H9 (cell line): Measurements from ENCODE around the gene NGFR. TPM values are rescaled to one million over a fixed set of nuclear protein-coding genes. Genes with fewer than 3 reads are reported as not detected.

Experiments used
- DNase-seq: peaks from one replicate; pipeline ENCODE4 v3.0.0-alpha.2; 2017
- H2AFZ ChIP-seq: one replicate; pipeline ENCODE4 v1.6.1; 2013; ENCODE audit warnings: mild to moderate bottlenecking, low read length, control low read depth, moderate library complexity
- H2AK5ac ChIP-seq: 2 replicates; pipeline ENCODE4 v1.6.1; 2013; ENCODE audit warnings: low read length, control low read depth, mixed read lengths; ENCODE audit not compliant: insufficient read length
- H2BK120ac ChIP-seq: one replicate; pipeline ENCODE4 v1.6.1; 2013; ENCODE audit warnings: low read depth, mild to moderate bottlenecking, low read length, control low read depth, inconsistent platforms; ENCODE audit not compliant: poor library complexity, severe bottlenecking
- H2BK12ac ChIP-seq: 2 replicates; pipeline ENCODE4 v1.6.1; 2013; ENCODE audit warnings: low read length, control low read depth, mixed read lengths, low read depth; ENCODE audit not compliant: insufficient read length
- H2BK15ac ChIP-seq: 2 replicates; pipeline ENCODE4 v1.6.1; 2013; ENCODE audit warnings: low read depth, low read length, control low read depth
- H2BK20ac ChIP-seq: one replicate; pipeline ENCODE4 v1.6.1; 2013; ENCODE audit warnings: low read depth, mild to moderate bottlenecking, low read length, control low read depth, inconsistent platforms; ENCODE audit not compliant: poor library complexity, severe bottlenecking
- H2BK5ac ChIP-seq: 2 replicates; pipeline ENCODE4 v1.6.1; 2013; ENCODE audit warnings: low read length, control low read depth, mixed read lengths; ENCODE audit not compliant: insufficient read length
- H3K14ac ChIP-seq: 2 replicates; pipeline ENCODE4 v1.6.1; 2013; ENCODE audit warnings: low read length, control low read depth; ENCODE audit not compliant: insufficient read depth
- H3K18ac ChIP-seq: 2 replicates; pipeline ENCODE4 v1.6.1; 2013; ENCODE audit warnings: low read depth, mild to moderate bottlenecking, mixed read lengths, low read length, control low read depth; ENCODE audit not compliant: insufficient read length
- H3K23ac ChIP-seq: 2 replicates; pipeline ENCODE4 v1.6.1; 2013; ENCODE audit warnings: low read length, control low read depth, mixed read lengths, low read depth; ENCODE audit not compliant: insufficient read length
- H3K23me2 ChIP-seq: 2 replicates; pipeline ENCODE4 v1.6.1; 2013; ENCODE audit warnings: low read depth, mild to moderate bottlenecking, mixed read lengths, low read length, control low read depth; ENCODE audit not compliant: insufficient read length, poor library complexity, severe bottlenecking
- H3K27ac ChIP-seq: 2 replicates; pipeline ENCODE4 v1.5.1; 2013; ENCODE audit warnings: low read length, control low read depth, mixed read lengths, low read depth; ENCODE audit not compliant: insufficient read length
- H3K27me3 ChIP-seq: 2 replicates; pipeline ENCODE4 v1.6.1; 2013; ENCODE audit warnings: low read length, control low read depth, inconsistent platforms; ENCODE audit not compliant: insufficient read depth
- H3K4ac ChIP-seq: 2 replicates; pipeline ENCODE4 v1.6.1; 2013; ENCODE audit warnings: low read depth, mild to moderate bottlenecking, control low read depth, inconsistent platforms, low read length, moderate library complexity
- H3K4me1 ChIP-seq: 2 replicates; pipeline ENCODE4 v1.6.1; 2013; ENCODE audit warnings: low read length, control low read depth, inconsistent platforms; ENCODE audit not compliant: insufficient read depth
- H3K4me2 ChIP-seq: 2 replicates; pipeline ENCODE4 v1.6.1; 2013; ENCODE audit warnings: low read length, control low read depth, mixed read lengths; ENCODE audit not compliant: insufficient read length, insufficient read depth
- H3K56ac ChIP-seq: 2 replicates; pipeline ENCODE4 v1.6.1; 2013; ENCODE audit warnings: low read depth, mild to moderate bottlenecking, mixed read lengths, low read length, control low read depth; ENCODE audit not compliant: insufficient read length
- H3K79me1 ChIP-seq: 2 replicates; pipeline ENCODE4 v1.6.1; 2013; ENCODE audit warnings: low read depth, mild to moderate bottlenecking, moderate library complexity, low read length, control low read depth, inconsistent platforms; ENCODE audit not compliant: insufficient read depth, poor library complexity, severe bottlenecking
- H3K79me2 ChIP-seq: 2 replicates; pipeline ENCODE4 v1.6.1; 2013; ENCODE audit warnings: low read length, control low read depth, inconsistent platforms; ENCODE audit not compliant: insufficient read depth
- H3K9ac ChIP-seq: 2 replicates; pipeline ENCODE4 v1.6.1; 2013; ENCODE audit warnings: low read length, control low read depth, mixed read lengths; ENCODE audit not compliant: insufficient read length; ENCODE audit errors: extremely low read depth
- H3K9me3 ChIP-seq: one replicate; pipeline ENCODE4 v1.6.1; 2013; ENCODE audit warnings: low read depth, low read length, inconsistent platforms; ENCODE audit not compliant: control insufficient read depth
- H3T11ph ChIP-seq: one replicate; pipeline ENCODE4 v1.6.1; 2013; ENCODE audit warnings: mild to moderate bottlenecking, low read length, control low read depth, inconsistent platforms
- H4K20me1 ChIP-seq: one replicate; pipeline ENCODE4 v1.6.1; 2013; ENCODE audit not compliant: control insufficient read depth, insufficient read length, insufficient read depth
- H4K5ac ChIP-seq: 2 replicates; pipeline ENCODE4 v1.6.1; 2013; ENCODE audit warnings: low read depth, mild to moderate bottlenecking, mixed read lengths, low read length, control low read depth; ENCODE audit not compliant: insufficient read length
- H4K8ac ChIP-seq: replicated peaks from 2 replicates; pipeline ENCODE4 v1.6.1; 2013; ENCODE audit warnings: low read length, control low read depth, mixed read lengths, low read depth; ENCODE audit not compliant: insufficient read length
- H4K91ac ChIP-seq: 2 replicates; pipeline ENCODE4 v1.6.1; 2013; ENCODE audit warnings: low read depth, mild to moderate bottlenecking, moderate library complexity, mixed read lengths, low read length, control low read depth; ENCODE audit not compliant: insufficient read length
- H3K27ac Mint-ChIP-seq, 3 experiments: 2 replicates in 2 of 3; 3 replicates in 1 of 3; pipeline ENCODE4 v1.8.0; 2020 to 2021; ENCODE audit warnings: mixed read lengths in 3 of 3, mild to moderate bottlenecking in 1 of 3, moderate library complexity in 1 of 3
- H3K27me3 Mint-ChIP-seq: 2 replicates; pipeline ENCODE4 v1.8.0; 2021; ENCODE audit warnings: low read depth, mild to moderate bottlenecking, moderate library complexity, mixed read lengths
- H3K36me3 Mint-ChIP-seq, 3 experiments: 2 replicates in 2 of 3; 3 replicates in 1 of 3; pipeline ENCODE4 v1.8.0; 2020 to 2021; ENCODE audit warnings: low read depth in 3 of 3, mixed read lengths in 3 of 3; ENCODE audit not compliant: insufficient read depth in 1 of 3
- H3K4me1 Mint-ChIP-seq, 2 experiments: 2 replicates each; pipeline ENCODE4 v1.8.0; 2020; ENCODE audit warnings: mixed read lengths in 2 of 2
- H3K4me3 Mint-ChIP-seq, 2 experiments: 2 replicates in 1 of 2; 3 replicates in 1 of 2; pipeline ENCODE4 v1.8.0; 2020 to 2021; ENCODE audit warnings: mild to moderate bottlenecking in 2 of 2, mixed read lengths in 2 of 2, moderate library complexity in 1 of 2
- H3K9me3 Mint-ChIP-seq, 2 experiments: 2 replicates in 1 of 2; 3 replicates in 1 of 2; pipeline ENCODE4 v1.8.0; 2020; ENCODE audit warnings: mild to moderate bottlenecking in 2 of 2, mixed read lengths in 2 of 2, moderate library complexity in 1 of 2
- WGBS: extraction: QIAGEN DNeasy Blood & Tissue Kit; methylation state at CpG from one replicate; pipeline ENCODE4 v1.1.7; 2013; ENCODE audit warnings: missing lambda C conversion rate, low lambda C conversion rate, mixed read lengths; ENCODE audit not compliant: insufficient read length; ENCODE audit errors: extremely low coverage; 5-methylcytosine and 5-hydroxymethylcytosine counted together
- total RNA-seq: library from RNA; stranded (reverse); gene quantifications from 2 replicates; pipeline ENCODE4 v1.2.1, GENCODE V29; 2021
- TF ChIP-seq, protein P1 (sequence below): fragments of 200-600 bp; sonication (generic); conservative IDR thresholded peaks from 3 replicates; pipeline ENCODE4 v1.8.0; 2021; ENCODE audit warnings: antibody characterized with exemption, mild to moderate bottlenecking

NGFR gene
- total RNA-seq, 1 experiment from 2014 or later = 9.6 TPM

DNA sequence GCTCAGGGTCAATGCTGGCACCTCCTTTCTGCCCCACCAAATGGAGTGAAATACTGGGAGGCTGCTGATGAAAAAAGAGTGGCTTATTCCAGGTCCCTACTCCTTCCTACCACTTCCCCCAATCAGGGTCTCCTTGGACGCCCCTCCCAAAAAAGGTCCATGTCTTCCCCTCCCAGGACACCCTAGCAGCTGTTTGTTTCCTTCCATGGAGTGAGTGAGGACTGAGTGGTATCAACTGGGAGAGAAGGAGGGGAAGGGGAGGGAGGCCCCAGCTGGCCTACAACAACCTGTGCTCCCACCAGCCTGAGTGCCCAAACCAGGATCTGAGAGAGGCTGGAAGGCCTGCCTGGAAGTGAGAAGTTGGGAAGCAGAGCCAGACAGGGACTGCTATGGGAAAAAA lies 28.7 kb upstream of the NGFR start:
- TF ChIP-seq, protein P1, sequence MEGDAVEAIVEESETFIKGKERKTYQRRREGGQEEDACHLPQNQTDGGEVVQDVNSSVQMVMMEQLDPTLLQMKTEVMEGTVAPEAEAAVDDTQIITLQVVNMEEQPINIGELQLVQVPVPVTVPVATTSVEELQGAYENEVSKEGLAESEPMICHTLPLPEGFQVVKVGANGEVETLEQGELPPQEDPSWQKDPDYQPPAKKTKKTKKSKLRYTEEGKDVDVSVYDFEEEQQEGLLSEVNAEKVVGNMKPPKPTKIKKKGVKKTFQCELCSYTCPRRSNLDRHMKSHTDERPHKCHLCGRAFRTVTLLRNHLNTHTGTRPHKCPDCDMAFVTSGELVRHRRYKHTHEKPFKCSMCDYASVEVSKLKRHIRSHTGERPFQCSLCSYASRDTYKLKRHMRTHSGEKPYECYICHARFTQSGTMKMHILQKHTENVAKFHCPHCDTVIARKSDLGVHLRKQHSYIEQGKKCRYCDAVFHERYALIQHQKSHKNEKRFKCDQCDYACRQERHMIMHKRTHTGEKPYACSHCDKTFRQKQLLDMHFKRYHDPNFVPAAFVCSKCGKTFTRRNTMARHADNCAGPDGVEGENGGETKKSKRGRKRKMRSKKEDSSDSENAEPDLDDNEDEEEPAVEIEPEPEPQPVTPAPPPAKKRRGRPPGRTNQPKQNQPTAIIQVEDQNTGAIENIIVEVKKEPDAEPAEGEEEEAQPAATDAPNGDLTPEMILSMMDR = no peak
- WGBS = no CpG with 5 or more reads among the region's 1 CpG
- Histone ChIP-seq H3K4me1 (peaks cover 7% of the 10 kb centered on the region; the same call in 1 of the 2 replicates), H3K27ac (no peak overlapping the region), H4K8ac (no peak overlapping the region), H2BK120ac (no peak overlapping the region), H2AFZ (no peak overlapping the region), H3K79me1 (no peaks in the 10 kb centered on the region), H3K14ac (no peak overlapping the region), H3K4ac (no peak overlapping the region), H2BK20ac (no peak overlapping the region), H4K91ac (no peak overlapping the region), H3K4me2 (no peak overlapping the region), H3T11ph (no peak overlapping the region), H3K23ac (no peak overlapping the region), H3K23me2 (peaks cover 9% of the 10 kb centered on the region), H2BK15ac (no peak overlapping the region), H3K9me3 (no peaks in the 10 kb centered on the region), H3K56ac (no peak overlapping the region), H4K20me1 (no peaks in the 10 kb centered on the region), H3K27me3 (peaks cover under 1% of the 10 kb centered on the region; the same call in 1 of the 2 replicates), H2BK12ac (no peak overlapping the region), H2BK5ac (no peak overlapping the region), H4K5ac (no peak overlapping the region), H3K79me2 (no peaks in the 10 kb centered on the region; the same call in 1 of the 2 replicates), H3K18ac (no peak overlapping the region), H3K9ac (no peak overlapping the region), H2AK5ac (no peak overlapping the region)
- H3K27me3 Mint-ChIP-seq = peaks cover 55% of the 10 kb centered on the region
- no peak overlapping the region for H3K27ac Mint-ChIP-seq
- H3K4me1 Mint-ChIP-seq = peaks cover 19 to 24% of the 10 kb centered on the region in 2 experiments
- no peak overlapping the region for H3K4me3 Mint-ChIP-seq
- peaks cover 0 to 6% (median 0%) of the 10 kb centered on the region in 3 experiments; a peak in 2 of 7 replicates for H3K36me3 Mint-ChIP-seq
- DNase-seq = no peak
- peaks cover 3 to 9% of the 10 kb centered on the region in 2 experiments; a peak in 2 of 5 replicates for H3K9me3 Mint-ChIP-seq
